Measurements from ENCODE around the gene NCOR1.

The NCOR1 gene

DNA sequence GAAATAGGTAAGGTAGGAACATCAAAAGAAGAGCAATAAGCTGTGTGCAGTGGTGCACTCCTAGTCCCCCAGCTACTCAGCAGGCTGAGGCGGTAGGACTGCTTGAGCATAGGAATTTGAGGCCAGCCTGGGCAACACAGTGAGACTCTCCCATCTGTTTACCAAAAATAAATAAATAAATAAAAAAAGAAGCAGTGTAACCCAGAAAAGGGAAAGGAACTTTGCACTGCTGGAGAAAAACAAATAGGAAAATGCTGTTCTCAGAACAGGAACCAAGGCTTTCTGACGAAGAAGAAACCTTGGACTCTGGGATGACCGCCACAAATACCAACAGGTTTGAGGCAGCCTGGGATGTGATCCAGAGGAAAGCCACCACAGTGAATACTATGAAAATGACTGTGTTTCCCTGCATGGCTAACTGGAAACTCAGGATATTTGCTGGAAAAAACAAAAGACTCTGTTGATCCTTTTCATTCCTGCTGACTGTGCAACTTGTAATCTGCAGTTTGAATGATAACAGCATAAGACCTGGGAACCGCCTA lies 174.6 kb downstream of the NCOR1 start:
- no peak overlapping the region for H3K4me2 ChIP-seq (ENCODE audit: low read depth, low read length, poor library complexity, severe bottlenecking)
- TF ChIP-seq, protein P1, sequence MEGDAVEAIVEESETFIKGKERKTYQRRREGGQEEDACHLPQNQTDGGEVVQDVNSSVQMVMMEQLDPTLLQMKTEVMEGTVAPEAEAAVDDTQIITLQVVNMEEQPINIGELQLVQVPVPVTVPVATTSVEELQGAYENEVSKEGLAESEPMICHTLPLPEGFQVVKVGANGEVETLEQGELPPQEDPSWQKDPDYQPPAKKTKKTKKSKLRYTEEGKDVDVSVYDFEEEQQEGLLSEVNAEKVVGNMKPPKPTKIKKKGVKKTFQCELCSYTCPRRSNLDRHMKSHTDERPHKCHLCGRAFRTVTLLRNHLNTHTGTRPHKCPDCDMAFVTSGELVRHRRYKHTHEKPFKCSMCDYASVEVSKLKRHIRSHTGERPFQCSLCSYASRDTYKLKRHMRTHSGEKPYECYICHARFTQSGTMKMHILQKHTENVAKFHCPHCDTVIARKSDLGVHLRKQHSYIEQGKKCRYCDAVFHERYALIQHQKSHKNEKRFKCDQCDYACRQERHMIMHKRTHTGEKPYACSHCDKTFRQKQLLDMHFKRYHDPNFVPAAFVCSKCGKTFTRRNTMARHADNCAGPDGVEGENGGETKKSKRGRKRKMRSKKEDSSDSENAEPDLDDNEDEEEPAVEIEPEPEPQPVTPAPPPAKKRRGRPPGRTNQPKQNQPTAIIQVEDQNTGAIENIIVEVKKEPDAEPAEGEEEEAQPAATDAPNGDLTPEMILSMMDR (IDR thresholded peaks at IDR 0.05; ENCODE audit: insufficient read depth, low read length, poor library complexity, severe bottlenecking) = no peak
- TF ChIP-seq EZH2phosphoT487 (conservative IDR thresholded peaks at IDR 0.05; ENCODE audit: low read length) = no peak
- no peak overlapping the region for H2AFZ ChIP-seq (ENCODE audit: low read depth, low read length, severe bottlenecking)
- H3K79me2 ChIP-seq (ENCODE audit: insufficient read depth, low read length) = no peaks in the 10 kb centered on the region
- H3K4me3 ChIP-seq (ENCODE audit: insufficient read depth, low read length, poor library complexity, severe bottlenecking) = no peak overlapping the region
- no peak overlapping the region for H3K27ac ChIP-seq (ENCODE audit: low read depth, low read length)
- H3K9ac ChIP-seq (ENCODE audit: low read length) = no peak overlapping the region
- H3K36me3 ChIP-seq (ENCODE audit: low read length) = peaks cover 12% of the 10 kb centered on the region; the same call in 1 of the 2 replicates
- H3K9me2 ChIP-seq (replicated peaks; ENCODE audit: insufficient read depth, low read length) = no peaks in the 10 kb centered on the region
- H4K20me1 ChIP-seq (ENCODE audit: low read depth, low read length) = no peaks in the 10 kb centered on the region
- no peaks in the 10 kb centered on the region for H3F3A ChIP-seq (ENCODE audit: insufficient read depth)
- no peaks in the 10 kb centered on the region for H3K9me3 ChIP-seq (ENCODE audit: insufficient read depth, low read length)
- no peaks in the 10 kb centered on the region for H3K27me3 ChIP-seq (ENCODE audit: low read length)

DNA sequence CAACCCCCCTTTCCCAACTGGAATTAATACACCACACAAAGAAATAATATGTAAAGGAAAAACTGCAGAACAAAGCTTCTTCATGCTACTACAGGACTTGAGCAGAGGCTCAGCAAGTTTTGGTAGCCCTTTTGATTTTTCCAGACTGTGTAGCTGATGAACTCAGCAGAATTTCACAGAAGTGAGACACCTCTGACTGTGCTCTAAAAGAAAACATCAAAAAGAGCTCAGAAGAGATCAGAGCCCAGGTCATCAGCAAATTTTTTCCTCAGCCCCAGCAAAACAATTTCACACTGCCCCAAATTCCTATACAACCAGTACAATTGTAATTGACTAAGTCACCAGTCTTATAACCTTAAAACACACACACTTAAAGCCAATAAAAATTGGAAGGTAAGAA lies 177.7 kb downstream of the NCOR1 start:
- Histone ChIP-seq H3K27me3 (ENCODE audit: low read length) (no peaks in the 10 kb centered on the region), H2AFZ (ENCODE audit: low read depth, low read length, severe bottlenecking) (no peak overlapping the region), H3F3A (ENCODE audit: insufficient read depth) (no peaks in the 10 kb centered on the region), H3K36me3 (ENCODE audit: low read length) (peaks cover 26% of the 10 kb centered on the region; the same call in 1 of the 2 replicates), H3K9me2 (replicated peaks; ENCODE audit: insufficient read depth, low read length) (no peaks in the 10 kb centered on the region), H3K27ac (ENCODE audit: low read depth, low read length) (no peak overlapping the region), H3K4me2 (ENCODE audit: low read depth, low read length, poor library complexity, severe bottlenecking) (no peak overlapping the region), H4K20me1 (ENCODE audit: low read depth, low read length) (no peaks in the 10 kb centered on the region), H3K9me3 (ENCODE audit: insufficient read depth, low read length) (no peaks in the 10 kb centered on the region), H3K4me3 (ENCODE audit: insufficient read depth, low read length, poor library complexity, severe bottlenecking) (no peak overlapping the region), H3K79me2 (ENCODE audit: insufficient read depth, low read length) (no peaks in the 10 kb centered on the region), H3K9ac (ENCODE audit: low read length) (no peak overlapping the region)
- no peak for TF ChIP-seq EZH2phosphoT487 (conservative IDR thresholded peaks at IDR 0.05; ENCODE audit: low read length)
- TF ChIP-seq, protein P1 (IDR thresholded peaks at IDR 0.05; ENCODE audit: insufficient read depth, low read length, poor library complexity, severe bottlenecking) = no peak

GRCh38 chr17:16036261-16036660 lies 179.1 kb downstream of the NCOR1 start:
- Histone ChIP-seq H3K36me3 (ENCODE audit: low read length) (peaks cover 33% of the 10 kb centered on the region; the same call in 1 of the 2 replicates), H3K27me3 (ENCODE audit: low read length) (no peaks in the 10 kb centered on the region), H2AFZ (ENCODE audit: low read depth, low read length, severe bottlenecking) (no peak overlapping the region), H4K20me1 (ENCODE audit: low read depth, low read length) (no peaks in the 10 kb centered on the region), H3F3A (ENCODE audit: insufficient read depth) (peaks cover 5% of the 10 kb centered on the region; the same call in 1 of the 2 replicates), H3K9me2 (replicated peaks; ENCODE audit: insufficient read depth, low read length) (no peaks in the 10 kb centered on the region), H3K4me3 (ENCODE audit: insufficient read depth, low read length, poor library complexity, severe bottlenecking) (no peak overlapping the region), H3K27ac (ENCODE audit: low read depth, low read length) (no peak overlapping the region), H3K9ac (ENCODE audit: low read length) (no peak overlapping the region), H3K9me3 (ENCODE audit: insufficient read depth, low read length) (no peaks in the 10 kb centered on the region), H3K79me2 (ENCODE audit: insufficient read depth, low read length) (no peaks in the 10 kb centered on the region), H3K4me2 (ENCODE audit: low read depth, low read length, poor library complexity, severe bottlenecking) (no peak overlapping the region)
- TF ChIP-seq, protein P1 (IDR thresholded peaks at IDR 0.05; ENCODE audit: insufficient read depth, low read length, poor library complexity, severe bottlenecking) = no peak
- no peak for TF ChIP-seq EZH2phosphoT487 (conservative IDR thresholded peaks at IDR 0.05; ENCODE audit: low read length)
